IMR-90 (cell line): ENCODE data around the gene ALDH1A1.

Experiments
- BHLHE40 ChIP-seq: fragments of 150-350 bp; IDR thresholded peaks from 2 replicates; pipeline ENCODE4 v1.6.1; 2016; ENCODE audit warnings: mild to moderate bottlenecking, low read depth, low read length
- CHD1 ChIP-seq: IDR thresholded peaks from 2 replicates; pipeline ENCODE4 v1.6.1; 2012; ENCODE audit warnings: low read depth, low read length, improper control_type of control experiment
- MXI1 ChIP-seq: IDR thresholded peaks from 2 replicates; pipeline ENCODE4 v1.6.1; 2012; ENCODE audit warnings: low read depth, mild to moderate bottlenecking, low read length, moderate library complexity, borderline replicate concordance
- POLR2A ChIP-seq: IDR thresholded peaks from 2 replicates; pipeline ENCODE4 v1.6.1; 2012; ENCODE audit warnings: mild to moderate bottlenecking, low read depth, low read length
- RAD21 ChIP-seq: IDR thresholded peaks from 2 replicates; pipeline ENCODE4 v1.6.1; 2012; ENCODE audit warnings: low read length, improper control_type of control experiment
- RFX5 ChIP-seq: IDR thresholded peaks from 2 replicates; pipeline ENCODE4 v1.8.0; 2012; ENCODE audit warnings: low read depth, mild to moderate bottlenecking, low read length, moderate library complexity
- SMC3 ChIP-seq: fragments of 150-350 bp; IDR thresholded peaks from 2 replicates; pipeline ENCODE4 v1.6.1; 2016; ENCODE audit warnings: low read depth, mild to moderate bottlenecking, antibody characterized with exemption, low read length, moderate library complexity
- USF2 ChIP-seq: fragments of 150-350 bp; IDR thresholded peaks from 2 replicates; pipeline ENCODE4 v1.6.1; 2017; ENCODE audit warnings: mild to moderate bottlenecking, antibody characterized with exemption, low read length, low read depth
- TF ChIP-seq, protein P1 (sequence below): conservative IDR thresholded peaks from 2 replicates; pipeline ENCODE4 v1.5.1; 2012; ENCODE audit warnings: mild to moderate bottlenecking, low read depth, low read length, improper control_type of control experiment

DNA sequence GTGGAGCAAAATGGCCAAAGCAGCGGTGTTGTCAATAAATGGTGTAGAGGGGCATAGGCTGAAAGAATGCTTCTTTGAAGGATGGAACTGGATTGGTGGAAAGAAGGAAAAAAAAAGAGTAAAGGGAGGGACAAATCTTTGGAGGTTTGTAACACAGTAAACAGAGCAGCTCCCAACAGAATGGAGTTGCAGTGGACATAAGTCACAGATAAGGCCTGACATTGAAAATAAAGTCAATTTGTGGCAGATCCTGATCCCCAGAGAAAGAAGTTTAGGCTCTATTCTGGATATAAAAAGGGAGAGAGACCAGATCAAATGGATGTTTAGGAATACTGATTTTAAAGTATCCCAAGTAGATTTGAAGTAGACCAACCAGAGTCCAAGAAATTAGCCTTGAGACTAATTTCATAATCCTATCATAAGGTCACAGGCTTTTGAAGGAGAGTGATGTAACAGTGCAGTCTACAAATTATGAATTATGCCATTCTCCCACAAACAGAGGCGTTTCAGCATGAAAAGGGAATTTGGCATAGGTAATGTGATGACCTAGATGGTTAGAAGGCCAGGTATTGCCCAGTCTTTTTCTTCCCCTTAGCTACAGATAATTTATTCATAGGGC, 8.9 kb downstream of the ALDH1A1 start:
- TF ChIP-seq RFX5 (no peak), POLR2A (no peak), SMC3 (no peak), CHD1 (no peak), BHLHE40 (no peak), MXI1 (no peak), RAD21 (no peak), USF2 (no peak)
- TF ChIP-seq, protein P1, sequence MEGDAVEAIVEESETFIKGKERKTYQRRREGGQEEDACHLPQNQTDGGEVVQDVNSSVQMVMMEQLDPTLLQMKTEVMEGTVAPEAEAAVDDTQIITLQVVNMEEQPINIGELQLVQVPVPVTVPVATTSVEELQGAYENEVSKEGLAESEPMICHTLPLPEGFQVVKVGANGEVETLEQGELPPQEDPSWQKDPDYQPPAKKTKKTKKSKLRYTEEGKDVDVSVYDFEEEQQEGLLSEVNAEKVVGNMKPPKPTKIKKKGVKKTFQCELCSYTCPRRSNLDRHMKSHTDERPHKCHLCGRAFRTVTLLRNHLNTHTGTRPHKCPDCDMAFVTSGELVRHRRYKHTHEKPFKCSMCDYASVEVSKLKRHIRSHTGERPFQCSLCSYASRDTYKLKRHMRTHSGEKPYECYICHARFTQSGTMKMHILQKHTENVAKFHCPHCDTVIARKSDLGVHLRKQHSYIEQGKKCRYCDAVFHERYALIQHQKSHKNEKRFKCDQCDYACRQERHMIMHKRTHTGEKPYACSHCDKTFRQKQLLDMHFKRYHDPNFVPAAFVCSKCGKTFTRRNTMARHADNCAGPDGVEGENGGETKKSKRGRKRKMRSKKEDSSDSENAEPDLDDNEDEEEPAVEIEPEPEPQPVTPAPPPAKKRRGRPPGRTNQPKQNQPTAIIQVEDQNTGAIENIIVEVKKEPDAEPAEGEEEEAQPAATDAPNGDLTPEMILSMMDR, result no peak
